NCI-H128 (cell line): ENCODE measurements around the gene POLR2H.

ENCODE experiments used
- DNase-seq: peaks from one replicate; lab custom pipeline; 2025; ENCODE audit not compliant: unreplicated experiment; lab: John Stamatoyannopoulos, UW

POLR2H gene

GRCh38 chr3:184352149-184352785 is 9.2 kb upstream of the POLR2H start:
- no peak for DNase-seq

GRCh38 chr3:184352897-184353545 is 8.5 kb upstream of the POLR2H start:
- no peak for DNase-seq

- no peak for DNase-seq
Observed at GRCh38 chr3:184353546-184353941, 8.0 kb upstream of the POLR2H start.

GRCh38 chr3:184354121-184354728 is 7.3 kb upstream of the POLR2H start:
- DNase-seq: no peak

GRCh38 chr3:184354754-184355153 is 6.8 kb upstream of the POLR2H start:
- no peak for DNase-seq

- DNase-seq: no peak
Observed at GRCh38 chr3:184355261-184356040, 6.1 kb upstream of the POLR2H start.

GRCh38 chr3:184357248-184358123 is 4.0 kb upstream of the POLR2H start:
- DNase-seq: no peak

GRCh38 chr3:184358124-184358767 is 3.3 kb upstream of the POLR2H start:
- DNase-seq: no peak

GRCh38 chr3:184358921-184359350 is 2.6 kb upstream of the POLR2H start:
- DNase-seq: no peak

GRCh38 chr3:184359610-184360009 is 1.9 kb upstream of the POLR2H start:
- DNase-seq: no peak

- DNase-seq: no peak
Observed at GRCh38 chr3:184360070-184360928, 1.2 kb upstream of the POLR2H start.

GRCh38 chr3:184360929-184361531 is 480 bp upstream of the POLR2H start:
- no peak for DNase-seq

- DNase-seq: no peak
Observed at GRCh38 chr3:184361932-184362667, 590 bp downstream of the POLR2H start.

GRCh38 chr3:184362668-184363546 is 1.4 kb downstream of the POLR2H start:
- DNase-seq: peak; percentile 98

- no peak for DNase-seq
Observed at GRCh38 chr3:184366619-184367289, 5.2 kb downstream of the POLR2H start.

GRCh38 chr3:184368116-184368515 is 6.6 kb downstream of the POLR2H start:
- no peak for DNase-seq
